Choroid plexus epithelial cell (primary cell): Measurements from ENCODE around the gene NHLH1.

Experiments
- DNase-seq: peaks from one replicate; pipeline ENCODE4 v3.0.0-alpha.2; 2010; ENCODE audit warnings: low read depth
- H3K4me3 ChIP-seq: 2 replicates; pipeline ENCODE4 v1.5.1; 2011; ENCODE audit warnings: low read depth, mild to moderate bottlenecking, control low read depth, low read length, moderate library complexity
- CTCF ChIP-seq: conservative IDR thresholded peaks from 2 replicates; pipeline ENCODE4 v1.5.1; 2011; ENCODE audit warnings: low read depth, mild to moderate bottlenecking, control low read depth, inconsistent platforms, low read length, moderate library complexity

NHLH1 gene

GRCh38 chr1:160410406-160411005 is 43.6 kb downstream of the NHLH1 start:
- DNase-seq, result no peak
- no peak for TF ChIP-seq CTCF
- H3K4me3 ChIP-seq, result no peak overlapping the region

- no peak overlapping the region for H3K4me3 ChIP-seq
- DNase-seq, result no peak
- TF ChIP-seq CTCF, result peak; percentile 20
Measured at GRCh38 chr1:160411271-160412027, 44.6 kb downstream of the NHLH1 start.

GRCh38 chr1:160412028-160412362 is 45.1 kb downstream of the NHLH1 start:
- H3K4me3 ChIP-seq, result no peak overlapping the region
- no peak for TF ChIP-seq CTCF
- no peak for DNase-seq

- no peak for DNase-seq
- TF ChIP-seq CTCF, result no peak
- H3K4me3 ChIP-seq, result no peak overlapping the region
Measured at GRCh38 chr1:160413716-160414115, 46.8 kb downstream of the NHLH1 start.

- no peak for DNase-seq
- no peak for TF ChIP-seq CTCF
- H3K4me3 ChIP-seq, result no peak overlapping the region
Measured at GRCh38 chr1:160414881-160415280, 48.0 kb downstream of the NHLH1 start.

GRCh38 chr1:160415696-160416290 is 48.9 kb downstream of the NHLH1 start:
- no peak overlapping the region for H3K4me3 ChIP-seq
- no peak for TF ChIP-seq CTCF

More at GRCh38 chr1:160415696-160416290, 48.9 kb downstream of the NHLH1 start:
- no peak for DNase-seq
